Right lobe of liver (tissue), 4 donors: ENCODE results near the gene KCNMA1.

Experiments used
- POLR2A ChIP-seq: fragments of 450-650 bp; IDR thresholded peaks from one replicate; pipeline ENCODE4 v1.6.1; 2017; ENCODE audit warnings: antibody characterized with exemption, mild to moderate bottlenecking
- TF ChIP-seq, protein P1 (sequence below), 4 donors: fragments of 200-600 bp in 3 of 4; fragments of 450-650 bp in 1 of 4; IDR thresholded peaks; one replicate each; pipeline versions ENCODE4 v1.5.1 to v1.8.0; 2016 to 2022; ENCODE audit warnings: antibody characterized with exemption in 4 of 4, mild to moderate bottlenecking in 2 of 4
- donor health status: DM: no; HTN: no; CAD: no.
- donor health status: DM: no; HTN: no; CAD: no.
- donor health status: DM: no; HTN: yes; CAD: no.

DNA sequence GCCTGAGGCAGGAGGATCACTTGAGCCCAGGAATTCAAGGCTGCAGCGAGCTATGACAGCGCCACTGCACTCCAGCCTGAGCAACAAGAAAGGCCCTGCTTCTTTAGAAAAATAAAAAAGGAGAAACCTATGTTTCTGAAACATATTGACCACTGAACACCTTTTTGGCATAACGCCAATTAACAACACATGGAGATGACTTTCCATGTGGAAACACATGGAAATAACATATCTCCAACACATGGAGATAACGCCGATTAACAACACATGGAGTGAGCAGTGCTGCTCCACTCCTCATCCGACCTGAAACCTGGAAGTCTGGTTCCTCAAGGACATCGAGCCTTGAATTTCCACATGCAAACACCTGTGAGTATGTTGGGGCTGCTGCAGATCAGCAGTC, 126.9 kb downstream of the KCNMA1 start:
- no peak for TF ChIP-seq POLR2A
- TF ChIP-seq, protein P1, sequence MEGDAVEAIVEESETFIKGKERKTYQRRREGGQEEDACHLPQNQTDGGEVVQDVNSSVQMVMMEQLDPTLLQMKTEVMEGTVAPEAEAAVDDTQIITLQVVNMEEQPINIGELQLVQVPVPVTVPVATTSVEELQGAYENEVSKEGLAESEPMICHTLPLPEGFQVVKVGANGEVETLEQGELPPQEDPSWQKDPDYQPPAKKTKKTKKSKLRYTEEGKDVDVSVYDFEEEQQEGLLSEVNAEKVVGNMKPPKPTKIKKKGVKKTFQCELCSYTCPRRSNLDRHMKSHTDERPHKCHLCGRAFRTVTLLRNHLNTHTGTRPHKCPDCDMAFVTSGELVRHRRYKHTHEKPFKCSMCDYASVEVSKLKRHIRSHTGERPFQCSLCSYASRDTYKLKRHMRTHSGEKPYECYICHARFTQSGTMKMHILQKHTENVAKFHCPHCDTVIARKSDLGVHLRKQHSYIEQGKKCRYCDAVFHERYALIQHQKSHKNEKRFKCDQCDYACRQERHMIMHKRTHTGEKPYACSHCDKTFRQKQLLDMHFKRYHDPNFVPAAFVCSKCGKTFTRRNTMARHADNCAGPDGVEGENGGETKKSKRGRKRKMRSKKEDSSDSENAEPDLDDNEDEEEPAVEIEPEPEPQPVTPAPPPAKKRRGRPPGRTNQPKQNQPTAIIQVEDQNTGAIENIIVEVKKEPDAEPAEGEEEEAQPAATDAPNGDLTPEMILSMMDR (IDR thresholded peaks at IDR 0.05): no peak
